Gastroesophageal sphincter (tissue), 3 donors: ENCODE results near the gene KLHL17.

Experiments
- EP300 ChIP-seq: sonication (generic); formaldehyde crosslinking; IDR thresholded peaks from one replicate; pipeline ENCODE4 v1.6.1; 2017; ENCODE audit warnings: antibody characterized with exemption, mild to moderate bottlenecking
- POLR2A ChIP-seq, 2 donors: fragments of 450-650 bp; IDR thresholded peaks; one replicate each; pipeline ENCODE4 v1.6.1; 2017; ENCODE audit warnings: antibody characterized with exemption in 2 of 2, mild to moderate bottlenecking in 2 of 2, moderate library complexity in 1 of 2
- POLR2AphosphoS5 ChIP-seq: sonication (generic); formaldehyde crosslinking; IDR thresholded peaks from one replicate; pipeline ENCODE4 v1.6.1; 2017; ENCODE audit warnings: antibody characterized with exemption
- TF ChIP-seq, protein P1 (sequence below), 4 experiments: fragments of 200-600 bp in 2 of 4; fragments of 450-650 bp in 2 of 4; sonication (generic) in 1 of 4; IDR thresholded peaks; one replicate each; pipeline ENCODE4 v1.5.1; 2017 to 2019; ENCODE audit warnings: antibody characterized with exemption in 4 of 4, mild to moderate bottlenecking in 2 of 4, moderate library complexity in 2 of 4

DNA sequence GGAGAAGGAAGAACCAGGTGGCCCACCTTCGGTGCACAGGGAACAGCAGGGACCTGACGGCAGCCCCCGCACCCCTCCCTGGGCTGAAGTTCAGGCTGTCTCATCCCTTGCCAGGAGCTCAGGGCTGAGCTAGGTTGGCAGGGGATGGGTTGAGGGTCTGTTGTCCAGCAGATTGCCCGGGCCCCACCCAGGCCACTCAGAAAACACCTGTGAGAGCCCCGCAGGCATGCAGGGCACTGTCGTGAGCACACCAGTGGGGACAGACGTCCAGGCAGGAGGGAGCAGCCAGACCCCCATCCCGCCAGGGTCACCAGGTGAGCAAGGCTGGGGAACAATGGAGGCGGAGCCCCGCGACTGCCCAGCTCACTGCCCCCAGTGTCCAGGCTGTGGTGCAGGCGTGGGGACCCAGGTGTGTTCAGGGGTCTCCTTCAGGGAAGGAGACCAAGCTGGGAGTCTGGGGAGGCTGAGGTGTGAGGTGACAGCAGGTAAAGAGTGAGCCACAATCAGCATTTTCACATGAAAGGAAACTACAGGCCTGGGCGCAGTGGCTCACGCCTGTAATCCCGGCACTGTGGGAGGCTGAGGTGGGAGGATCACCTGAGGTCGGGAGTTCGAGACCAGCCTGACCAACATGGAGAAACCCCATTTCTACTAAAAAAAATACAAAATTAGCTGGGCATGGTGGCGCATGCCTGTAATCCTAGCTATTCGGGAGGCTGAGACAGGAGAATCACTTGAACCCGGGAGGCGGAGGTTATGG is 46.1 kb upstream of the KLHL17 start:
- TF ChIP-seq, protein P1, sequence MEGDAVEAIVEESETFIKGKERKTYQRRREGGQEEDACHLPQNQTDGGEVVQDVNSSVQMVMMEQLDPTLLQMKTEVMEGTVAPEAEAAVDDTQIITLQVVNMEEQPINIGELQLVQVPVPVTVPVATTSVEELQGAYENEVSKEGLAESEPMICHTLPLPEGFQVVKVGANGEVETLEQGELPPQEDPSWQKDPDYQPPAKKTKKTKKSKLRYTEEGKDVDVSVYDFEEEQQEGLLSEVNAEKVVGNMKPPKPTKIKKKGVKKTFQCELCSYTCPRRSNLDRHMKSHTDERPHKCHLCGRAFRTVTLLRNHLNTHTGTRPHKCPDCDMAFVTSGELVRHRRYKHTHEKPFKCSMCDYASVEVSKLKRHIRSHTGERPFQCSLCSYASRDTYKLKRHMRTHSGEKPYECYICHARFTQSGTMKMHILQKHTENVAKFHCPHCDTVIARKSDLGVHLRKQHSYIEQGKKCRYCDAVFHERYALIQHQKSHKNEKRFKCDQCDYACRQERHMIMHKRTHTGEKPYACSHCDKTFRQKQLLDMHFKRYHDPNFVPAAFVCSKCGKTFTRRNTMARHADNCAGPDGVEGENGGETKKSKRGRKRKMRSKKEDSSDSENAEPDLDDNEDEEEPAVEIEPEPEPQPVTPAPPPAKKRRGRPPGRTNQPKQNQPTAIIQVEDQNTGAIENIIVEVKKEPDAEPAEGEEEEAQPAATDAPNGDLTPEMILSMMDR (IDR thresholded peaks at IDR 0.05) = no peak
- TF ChIP-seq POLR2AphosphoS5 (no peak), EP300 (no peak), POLR2A (IDR thresholded peaks at IDR 0.05) (no peak)
